ENCODE data around the gene CDK9.

CDK9 gene

DNA sequence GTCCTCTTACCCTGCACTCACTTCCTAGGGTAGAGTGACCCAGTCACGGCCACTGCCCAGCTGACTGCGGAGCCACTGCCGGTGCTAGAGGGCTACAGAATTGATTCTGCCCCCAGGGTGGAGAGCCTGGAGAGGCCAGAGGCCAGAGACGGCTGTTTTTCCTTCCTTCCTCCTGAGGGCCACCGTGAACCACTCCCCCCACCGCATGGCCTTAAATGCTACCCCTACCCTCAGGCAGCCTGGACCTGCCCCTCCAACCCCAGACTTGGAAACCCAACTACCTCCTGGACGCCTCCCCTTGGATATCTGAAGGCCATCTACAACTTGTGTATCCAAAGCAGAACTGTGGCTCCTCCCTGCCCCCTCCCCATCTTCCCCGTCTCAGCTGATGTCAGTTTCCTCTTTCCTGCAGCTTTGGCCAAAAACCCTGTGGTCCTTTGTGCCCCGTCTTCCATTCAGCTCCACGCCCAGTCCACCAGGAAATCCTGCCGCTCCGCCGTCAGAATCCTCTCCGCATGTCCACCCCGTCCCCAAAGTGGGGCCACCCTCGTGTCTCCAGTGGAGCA, 23.6 kb upstream of the CDK9 start:
- no peak for DNase-seq

DNA sequence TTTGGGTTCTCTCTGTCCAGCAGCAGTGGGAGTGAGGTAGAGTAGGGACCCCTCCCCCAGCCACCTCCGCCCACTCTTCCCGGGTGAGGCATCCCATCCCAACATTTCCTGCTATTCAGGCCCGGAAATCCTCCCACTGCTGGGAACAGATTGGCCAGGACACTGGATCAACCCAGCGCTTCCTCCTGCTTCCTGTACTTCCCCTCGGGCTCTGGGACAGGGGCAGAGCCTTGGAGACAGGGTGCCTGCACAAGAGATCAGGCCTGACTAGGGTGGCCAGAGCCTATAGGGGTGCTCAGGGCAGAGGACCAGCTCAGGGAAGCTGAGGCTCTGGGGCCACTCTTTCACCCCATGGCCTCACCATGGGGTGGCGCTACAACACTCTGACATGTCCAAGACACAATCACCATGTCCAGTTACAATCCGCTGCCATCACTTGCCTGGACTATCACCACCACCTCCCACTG, 21.9 kb upstream of the CDK9 start:
- peak; percentile 66 for DNase-seq

DNA sequence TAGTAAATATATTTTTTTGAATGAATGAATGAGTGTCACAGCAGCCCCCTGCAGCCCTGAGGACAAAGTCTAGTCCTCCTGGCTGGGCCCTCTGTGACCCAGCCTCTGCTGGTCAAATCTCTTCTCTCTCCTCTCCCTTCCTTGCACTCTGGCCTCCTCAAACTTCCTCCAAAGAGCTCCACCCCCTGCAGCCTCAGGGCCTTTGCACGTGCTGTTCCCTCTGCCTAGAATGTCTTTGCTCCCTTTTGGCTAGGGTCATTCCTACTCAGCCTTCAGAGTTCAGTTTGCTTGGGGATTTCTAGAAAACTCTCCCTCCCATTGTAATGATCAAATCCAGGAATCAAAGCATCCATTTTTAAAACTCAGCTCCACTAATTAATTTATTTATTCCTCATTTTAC, 20.4 kb upstream of the CDK9 start:
- DNase-seq: no peak

DNA sequence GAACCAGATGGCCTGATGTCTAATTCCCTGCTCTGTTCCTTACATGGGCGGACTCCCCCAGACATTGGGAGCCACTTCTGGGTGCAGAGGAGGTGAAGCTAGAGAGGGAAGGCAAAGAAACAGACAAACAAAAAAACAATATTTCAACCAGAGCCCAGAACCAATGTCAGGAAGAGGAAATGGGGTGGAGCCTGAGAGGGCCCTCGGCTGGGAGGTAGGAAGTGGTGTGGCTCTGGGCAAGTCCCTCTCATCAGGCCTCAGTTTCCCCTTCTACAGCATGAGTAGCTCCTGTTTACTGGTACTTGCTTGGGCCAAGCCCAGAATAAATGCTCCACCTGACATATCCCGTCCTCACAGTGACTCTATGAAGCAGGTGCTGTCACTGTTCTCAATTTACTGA, 18.4 kb upstream of the CDK9 start:
- peak; percentile 39 for DNase-seq

DNA sequence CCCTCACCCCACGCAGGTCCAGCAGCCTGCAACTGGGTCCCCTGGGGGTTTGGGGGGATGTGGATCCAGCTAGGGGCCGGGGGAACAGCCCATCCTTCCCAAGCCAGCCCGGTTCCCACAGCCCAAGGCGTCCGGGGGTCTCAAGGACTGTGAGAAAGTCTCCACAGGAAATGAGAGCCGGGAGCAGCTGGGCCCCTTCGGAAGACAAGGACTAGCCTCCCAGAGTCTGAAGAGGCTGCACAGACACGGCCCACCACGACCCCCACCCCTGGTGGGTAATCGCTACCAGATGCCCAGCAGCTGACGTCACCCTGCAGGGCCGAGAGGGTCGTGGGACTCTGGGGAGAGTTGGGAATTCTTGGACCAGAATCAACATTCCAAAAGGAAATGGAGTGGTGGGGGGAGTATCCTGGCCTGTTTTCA, 17.9 kb upstream of the CDK9 start:
- no peak for DNase-seq

DNA sequence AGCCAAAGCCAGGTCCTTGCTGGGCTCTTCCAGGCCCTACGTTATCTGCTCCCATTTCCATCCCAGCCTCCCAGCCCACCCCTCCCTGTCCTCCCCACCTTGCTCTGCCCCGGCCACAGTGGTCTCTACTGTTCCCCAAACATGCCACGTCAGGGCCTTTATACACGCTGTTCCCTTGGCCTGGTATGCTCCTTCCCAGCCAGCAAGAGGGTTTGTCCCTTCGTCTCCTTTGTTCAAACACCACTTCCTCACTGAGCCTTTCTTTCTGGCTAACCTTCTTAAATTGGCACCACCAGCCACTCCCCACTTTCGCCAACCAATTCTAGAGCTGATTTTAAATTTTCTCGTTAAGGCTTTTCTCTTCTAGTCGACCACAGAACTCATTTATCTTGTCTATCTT, 17.1 kb upstream of the CDK9 start:
- DNase-seq: no peak

DNA sequence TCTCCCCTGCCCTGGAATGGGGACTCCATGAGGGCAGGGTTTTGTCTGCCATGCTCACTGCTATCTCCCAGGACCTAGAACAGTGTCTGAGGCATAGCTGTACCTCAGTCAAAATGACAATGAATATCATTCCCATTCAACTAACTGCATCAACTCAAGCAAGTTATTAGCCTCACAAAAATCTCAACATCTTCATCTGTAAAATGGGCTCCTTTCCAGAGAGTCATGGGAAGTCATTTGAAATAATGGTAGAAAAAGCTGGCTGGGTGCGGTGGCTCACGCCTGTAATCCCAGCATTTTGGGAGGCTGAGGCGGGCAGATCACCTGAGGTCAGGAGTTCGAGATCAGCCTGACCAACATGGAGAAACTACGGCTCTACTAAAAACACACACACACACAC, 16.7 kb upstream of the CDK9 start:
- no peak for DNase-seq

DNA sequence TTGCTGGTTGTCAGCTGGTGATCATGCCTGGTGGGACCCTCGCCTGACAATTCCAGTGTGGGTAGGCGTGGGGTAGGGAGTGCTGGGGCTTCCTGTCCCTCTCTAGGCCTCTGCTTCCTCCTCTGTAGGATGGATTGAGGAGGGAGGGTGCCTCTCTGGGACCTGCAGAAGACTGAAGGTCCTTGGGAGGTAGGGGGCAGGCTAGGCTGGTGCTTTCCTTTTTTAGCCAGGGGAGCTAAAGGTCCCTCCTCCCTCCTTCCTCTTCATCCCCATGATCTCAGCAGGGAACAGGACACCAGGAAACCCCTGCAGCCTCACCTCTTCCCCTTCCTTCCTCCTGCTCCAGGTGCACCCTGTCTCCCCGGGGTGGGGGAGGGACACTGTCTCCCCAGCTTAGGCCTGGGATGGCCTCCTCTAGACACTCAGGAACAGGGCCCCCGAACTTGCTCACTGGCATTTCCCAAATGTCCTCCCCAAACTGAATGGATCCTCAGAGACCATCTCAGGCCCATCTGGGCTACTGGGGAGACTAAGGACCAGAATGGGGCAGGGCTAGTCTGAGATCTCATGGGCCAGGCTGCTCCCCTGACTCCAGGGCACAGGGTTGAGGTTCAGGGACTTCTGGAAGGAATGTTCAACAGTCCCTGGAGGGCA, 15.8 kb upstream of the CDK9 start:
- peak; percentile 35 for DNase-seq

DNA sequence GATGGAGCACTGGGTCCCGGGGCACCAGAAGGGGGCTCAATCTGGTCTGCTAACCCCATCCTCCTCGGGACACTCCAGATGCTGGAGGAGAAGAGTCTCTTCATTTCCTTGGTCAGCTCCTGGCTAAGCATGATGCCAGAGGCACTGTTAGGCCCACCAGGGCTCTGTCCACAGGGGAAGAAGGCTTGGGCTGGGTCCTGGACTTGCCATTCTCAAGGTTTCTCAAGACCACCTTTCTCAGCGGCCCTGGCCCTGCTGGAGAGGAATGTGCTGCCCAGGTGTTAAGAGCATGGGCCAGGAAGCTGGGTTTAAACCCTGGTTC, 15.3 kb upstream of the CDK9 start:
- DNase-seq: no peak

DNA sequence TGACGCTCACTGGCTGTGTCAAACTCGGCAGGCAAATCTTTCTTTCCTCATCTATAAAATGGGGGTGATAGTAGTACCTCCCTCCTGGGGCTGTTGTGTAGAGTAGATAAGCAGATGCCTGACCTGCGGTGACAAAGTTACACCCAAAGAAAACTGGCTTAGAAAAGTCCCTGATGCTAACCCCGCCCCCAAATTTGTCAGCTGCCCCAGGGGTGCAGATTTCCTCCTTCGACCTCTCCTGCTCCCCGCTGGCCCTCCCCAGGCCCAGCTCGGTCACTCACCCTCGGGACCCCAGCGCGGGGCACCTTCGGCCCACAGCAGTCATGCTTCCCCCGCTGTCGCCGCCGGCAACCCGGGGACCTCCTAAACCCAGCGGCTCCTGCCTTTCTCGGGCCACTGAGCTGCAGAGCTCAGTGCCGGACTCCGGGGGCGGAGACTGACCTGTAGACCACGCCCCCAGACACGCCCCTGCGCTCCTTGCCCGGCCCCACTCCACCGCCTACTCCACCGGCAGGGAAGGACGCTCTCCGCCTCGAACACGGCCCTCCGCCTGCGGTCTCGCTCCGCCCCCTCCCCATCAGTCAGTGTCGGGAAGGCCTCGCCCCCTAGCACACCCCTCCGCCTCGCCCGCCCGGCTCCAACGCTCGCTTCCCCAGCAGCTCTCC, 14.8 kb upstream of the CDK9 start:
- DNase-seq: peak; percentile 99

DNA sequence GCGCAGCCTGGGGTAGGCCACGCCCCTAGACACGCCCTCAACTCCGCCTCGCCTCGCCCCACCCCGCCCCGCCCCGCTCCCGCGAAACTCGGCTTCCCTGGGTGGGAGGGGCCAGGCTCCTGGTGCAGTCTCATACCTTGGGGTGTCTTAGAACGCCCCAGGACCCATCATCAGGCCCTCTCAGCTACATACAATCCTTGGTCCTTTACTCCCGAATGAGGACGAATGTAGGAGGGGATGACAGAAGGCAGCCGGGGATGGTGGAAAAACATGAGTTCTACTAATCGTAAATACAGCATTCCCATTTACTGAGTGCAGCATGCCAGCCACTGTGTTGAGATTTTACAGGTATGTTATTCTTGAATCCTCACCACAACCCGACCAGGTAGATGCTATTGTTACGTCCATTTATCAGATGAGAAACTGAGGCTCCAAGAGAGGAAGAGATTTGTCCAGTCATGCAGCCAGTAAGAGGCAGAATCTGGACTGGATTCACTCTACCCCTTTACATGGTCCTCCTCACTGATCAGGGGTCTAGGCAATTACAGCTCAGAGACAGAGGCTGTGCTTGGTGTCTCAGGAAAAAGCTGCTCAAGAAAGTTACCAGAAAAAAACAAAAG, 14.2 kb upstream of the CDK9 start:
- DNase-seq: no peak

DNA sequence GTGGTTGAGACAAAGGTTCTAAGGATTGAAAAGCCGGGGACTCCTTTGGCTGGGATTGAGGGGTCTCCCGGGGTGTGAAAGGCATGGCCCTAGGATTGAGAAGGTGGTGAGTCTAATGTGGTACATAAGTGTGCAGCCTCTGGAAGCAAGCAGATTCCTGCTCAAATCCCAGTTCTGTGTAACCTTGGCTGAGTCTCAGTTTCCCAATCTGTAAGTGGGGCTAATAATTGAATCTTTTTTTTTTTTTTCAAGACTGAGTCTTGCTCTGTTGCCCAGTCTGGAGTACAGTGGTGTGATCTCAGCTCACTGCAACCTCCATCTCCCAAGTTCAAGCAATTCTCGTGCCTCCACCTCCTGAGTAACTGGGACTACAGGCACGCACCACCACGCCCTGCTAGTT, 13.2 kb upstream of the CDK9 start:
- DNase-seq: no peak

DNA sequence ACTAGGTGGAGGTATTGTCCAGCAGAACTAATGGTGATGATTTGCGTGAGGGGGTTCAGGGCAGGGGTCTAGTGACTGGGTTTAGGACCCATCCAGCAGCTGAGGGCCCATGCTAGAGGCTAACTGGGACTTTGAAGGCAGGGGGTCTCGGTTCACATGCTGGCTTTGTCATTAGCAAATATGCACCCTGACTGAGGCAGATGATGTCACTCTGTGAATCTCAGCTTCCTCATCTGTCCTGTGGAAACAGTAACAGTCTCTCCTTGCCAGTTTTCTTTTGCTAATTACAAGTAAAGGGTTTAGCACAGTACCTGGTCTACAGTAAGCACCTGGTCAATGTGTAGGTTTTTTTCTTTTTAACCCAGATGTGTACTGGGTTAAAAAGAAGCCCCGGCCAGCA, 12.6 kb upstream of the CDK9 start:
- DNase-seq: peak; percentile 34

DNA sequence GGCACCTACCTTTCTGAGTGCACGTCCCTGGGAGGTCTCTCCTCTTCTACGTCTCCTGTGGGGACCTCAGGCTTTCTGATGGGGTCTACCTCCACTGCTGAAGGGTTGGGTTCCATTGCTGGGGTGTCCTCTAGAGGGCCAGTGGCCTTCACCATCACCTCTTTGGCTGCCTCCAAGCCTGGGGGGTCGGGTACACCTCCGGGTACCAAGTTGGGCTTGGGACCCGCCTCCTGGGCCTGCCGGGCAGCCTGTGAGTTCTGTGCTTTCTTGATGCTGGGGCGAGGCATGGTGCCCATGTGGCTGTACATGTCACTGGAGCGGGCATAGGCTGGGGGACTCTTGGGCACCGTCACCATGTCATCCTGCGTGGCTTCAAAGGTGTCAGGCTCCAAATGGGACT, 11.9 kb upstream of the CDK9 start:
- no peak for DNase-seq

DNA sequence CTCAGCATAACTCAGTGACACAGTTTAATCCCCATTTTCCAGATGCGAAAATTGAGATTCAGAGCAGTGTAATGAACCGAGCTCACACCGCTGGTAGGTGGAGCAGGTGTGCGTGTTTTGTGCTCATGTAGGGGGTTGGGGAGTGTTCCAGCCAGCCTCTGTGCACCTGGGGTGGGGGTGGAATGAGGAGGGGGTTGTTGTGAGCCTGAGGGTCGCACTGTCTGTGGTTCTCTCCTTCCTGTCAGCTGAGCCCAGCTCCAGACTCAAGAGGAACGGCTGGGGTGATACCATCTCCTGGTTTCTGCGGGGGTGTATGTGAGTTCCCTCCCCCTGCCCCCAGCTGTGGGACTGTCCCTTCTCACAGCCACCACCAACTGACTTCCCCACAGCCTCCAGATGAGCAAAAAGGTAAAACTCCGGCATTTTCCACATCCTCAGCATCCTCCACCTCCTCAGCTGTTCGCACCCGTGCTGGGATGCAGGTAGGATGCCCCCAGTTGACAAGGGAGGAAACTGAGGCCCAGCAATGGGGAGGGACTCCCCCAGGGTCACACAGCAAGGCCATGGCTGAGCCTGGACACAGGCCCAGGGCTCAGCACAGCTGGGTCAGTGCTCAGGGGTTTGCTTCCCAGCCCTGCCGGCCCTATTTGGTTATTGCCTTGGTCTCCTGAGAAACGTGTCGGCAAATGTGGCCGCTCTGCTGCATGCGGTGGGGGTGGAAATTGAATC, 9.5 kb upstream of the CDK9 start:
- DNase-seq: peak; percentile 64

DNA sequence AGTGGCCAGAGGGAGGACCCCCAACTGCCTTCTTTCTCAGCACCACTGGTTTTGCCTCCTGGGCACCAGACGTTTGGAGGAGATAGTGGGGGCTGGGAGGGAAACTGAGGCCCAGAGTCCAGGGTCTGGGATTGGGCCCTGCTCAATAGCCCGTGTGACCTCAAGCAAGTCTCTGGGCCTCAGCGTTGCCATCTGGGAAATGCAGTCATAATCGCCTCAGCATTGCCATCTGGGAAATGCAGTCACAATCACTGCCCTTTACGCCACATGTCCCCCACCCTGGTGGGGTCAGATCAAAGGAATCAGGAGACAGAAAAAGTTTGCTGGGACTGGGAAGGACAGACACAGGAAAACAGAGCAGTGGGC, 8.9 kb upstream of the CDK9 start:
- DNase-seq: no peak

DNA sequence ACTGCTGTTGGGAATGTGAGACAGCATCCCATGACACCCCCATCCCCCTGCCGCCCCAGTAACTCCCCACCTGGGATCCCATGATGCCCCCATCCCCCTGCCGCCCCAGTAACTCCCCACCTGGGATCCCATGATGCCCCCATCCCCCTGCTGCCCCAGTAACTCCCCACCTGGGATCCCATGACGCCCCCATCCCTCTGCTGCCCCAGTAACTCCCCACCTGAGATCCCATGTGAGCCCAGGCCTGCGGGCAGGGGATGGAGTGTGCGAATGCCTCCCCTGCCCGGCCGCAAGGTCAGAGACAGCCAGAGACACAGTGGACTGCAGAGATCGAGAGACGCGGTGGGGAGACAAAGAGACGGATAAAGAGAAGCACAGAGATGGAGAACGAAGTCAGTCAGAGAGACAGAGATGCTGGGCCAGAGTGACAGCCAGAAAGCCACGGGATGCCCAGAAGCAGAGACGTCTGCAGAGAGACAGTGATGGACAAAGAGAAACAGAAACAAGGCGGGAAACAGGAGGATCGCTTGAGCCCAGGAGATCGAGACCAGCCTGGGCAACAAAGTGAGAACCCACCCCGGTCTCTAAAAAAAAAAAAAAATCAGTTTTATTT, 8.4 kb upstream of the CDK9 start:
- no peak for DNase-seq

DNA sequence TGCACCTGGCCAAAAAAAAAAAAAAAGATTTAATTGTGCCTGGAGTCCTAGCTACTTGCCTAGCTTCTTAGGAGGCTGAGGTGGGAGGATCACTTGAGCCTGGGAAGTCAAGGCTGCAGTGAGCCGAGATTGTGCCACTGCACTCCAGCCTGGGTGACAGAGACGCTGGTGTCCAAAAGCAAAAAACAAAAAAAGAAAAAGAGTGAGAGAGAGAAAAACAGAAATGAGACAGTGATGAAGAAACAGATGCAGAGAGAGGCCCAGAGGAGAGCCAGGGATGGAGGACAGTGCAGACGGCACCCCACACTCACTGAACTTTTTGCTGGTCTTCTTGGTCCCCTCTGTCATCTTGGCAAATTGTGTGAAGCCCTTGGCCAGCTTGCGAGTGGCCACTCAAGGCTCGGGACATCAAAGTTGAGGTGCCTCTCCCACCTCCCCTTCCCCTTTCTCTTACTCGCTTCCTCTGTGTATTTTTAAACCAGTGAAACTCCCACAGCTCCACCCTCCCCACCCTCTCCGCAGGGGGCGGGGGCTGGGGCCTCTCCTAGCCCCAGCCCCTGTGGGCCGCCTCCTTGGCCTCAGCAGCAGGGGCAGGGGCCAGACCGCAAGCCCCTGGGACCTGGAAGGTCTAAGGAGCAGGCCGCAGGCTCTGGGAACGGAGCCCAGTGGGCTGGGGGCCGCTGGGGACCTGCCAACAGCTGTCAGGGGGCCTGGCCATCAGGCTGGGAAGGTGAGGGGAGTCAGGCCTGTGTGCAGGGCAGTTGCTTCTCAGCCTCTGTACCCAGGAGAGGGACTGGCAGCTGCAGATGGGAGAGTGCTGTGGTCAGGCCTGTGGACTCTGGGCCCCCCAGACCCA, 7.3 kb upstream of the CDK9 start, which contains the start of gene SH2D3C:
TSS of gene SH2D3C (minus strand) at position 387 of the 856 bp plus-strand sequence. CDS start at position 348, 39 bp downstream.
- no peak for DNase-seq

DNA sequence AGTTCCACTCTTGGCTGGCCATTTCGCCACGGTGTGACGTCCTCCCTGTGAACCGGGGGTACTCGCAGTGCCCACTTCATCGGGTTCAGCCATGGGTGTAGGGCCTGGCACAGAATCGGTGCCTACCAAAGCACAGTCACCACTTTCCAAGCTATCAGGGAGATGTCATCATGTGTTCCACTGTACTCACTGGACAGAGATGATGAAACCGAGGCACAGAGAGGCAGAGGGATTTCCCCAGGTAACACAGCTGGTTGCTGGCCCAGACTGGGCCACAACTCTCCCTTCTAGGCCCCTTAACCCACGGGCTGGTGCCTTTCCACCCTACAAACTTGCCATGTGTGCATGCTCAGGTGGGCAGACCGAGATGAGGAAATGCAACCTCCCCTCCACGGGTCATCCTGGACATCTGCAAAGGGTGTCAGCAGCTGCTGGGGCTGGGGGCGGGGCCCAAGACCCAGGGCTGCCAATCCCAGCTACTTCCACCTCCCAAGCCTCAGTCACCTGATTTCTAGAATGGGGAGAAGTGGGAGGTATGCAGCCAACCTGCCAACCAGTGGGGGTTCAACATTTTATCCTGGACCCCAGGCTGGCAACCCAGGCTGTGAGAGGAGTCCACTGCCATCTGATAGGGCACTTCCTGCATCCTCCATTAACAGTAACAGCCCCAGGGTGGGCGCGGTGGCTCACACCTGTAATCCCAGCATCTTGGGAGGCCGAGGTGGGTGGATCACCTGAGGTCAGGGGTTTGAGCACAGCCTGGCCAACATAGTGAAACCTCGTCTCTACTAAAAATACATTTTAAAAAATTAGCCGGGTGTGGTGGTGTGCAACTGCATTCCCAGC, 6.5 kb upstream of the CDK9 start:
- DNase-seq: peak; percentile 41

DNA sequence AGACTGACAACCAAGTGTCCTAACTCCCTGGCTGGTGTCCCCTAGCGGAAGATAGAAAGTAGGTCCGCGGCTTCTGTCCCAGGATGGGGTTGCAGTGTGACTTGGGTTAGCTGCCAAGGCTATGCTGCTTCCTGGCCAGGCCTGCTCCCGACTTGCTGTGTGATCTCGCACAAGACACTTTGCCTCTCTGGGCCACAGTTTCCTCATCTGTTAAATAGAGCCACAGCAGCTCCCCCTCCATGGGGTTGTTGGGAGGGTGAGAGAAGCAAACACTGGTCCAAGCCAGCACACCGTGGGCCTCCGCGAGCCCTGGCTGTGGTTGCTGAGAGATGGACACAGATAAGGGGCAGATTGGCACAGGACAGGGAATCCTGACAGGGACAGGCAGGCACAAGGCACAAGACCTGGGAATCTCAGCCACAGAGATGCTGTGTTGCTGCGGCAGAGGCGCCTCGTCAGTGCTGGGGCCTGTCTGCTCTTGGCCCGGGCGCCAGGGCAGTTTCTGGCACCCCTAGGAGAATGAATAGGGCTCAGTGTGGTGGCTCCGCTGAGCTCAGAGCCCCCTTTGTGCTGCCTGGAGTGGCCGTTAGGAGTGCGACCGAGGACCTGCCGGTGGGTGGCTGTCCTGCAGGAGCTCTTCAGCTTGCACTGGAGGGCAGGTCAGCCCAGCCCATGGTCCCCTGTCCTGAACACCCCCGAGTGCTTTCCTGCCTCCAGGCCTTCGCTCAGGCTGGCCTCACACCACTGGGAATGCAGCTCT, 5.5 kb upstream of the CDK9 start:
- DNase-seq: no peak

All from NCI-H69 (cell line).